ENCODE measurements around the gene ULK3. TPM values are rescaled to one million over a fixed set of nuclear protein-coding genes. Genes with fewer than 3 reads are reported as not detected.

The ULK3 gene
- total RNA-seq, 2 experiments from 2014 or later, result 59.9 to 60.4 TPM

- Mint-ChIP-seq H3K4me1 (peaks cover 50% of the 10 kb centered on the region), H3K27me3 (no peaks in the 10 kb centered on the region), H3K27ac (peak overlapping the region; percentile 80), H3K9me3 (no peaks in the 10 kb centered on the region), H3K4me3 (peak overlapping the region; percentile 45), H3K36me3 (peaks cover 34% of the 10 kb centered on the region)
- POLR2A ChIA-PET, result interaction anchor here (1.6 kb wide), 1 partner anchor 43 kb away, joined by 5 read pairs; the partner anchor contains the start of gene FAM219B
- ATAC-seq (ENCODE audit: low read depth) (peak; percentile 72), DNase-seq (no peak)
These were observed 20.5 kb upstream of the ULK3 start for GRCh38 chr15:74863239-74864056.

GRCh38 chr15:74858369-74858740, 15.4 kb upstream of the ULK3 start:
- Mint-ChIP-seq H3K9me3 (no peaks in the 10 kb centered on the region), H3K27me3 (no peaks in the 10 kb centered on the region), H3K4me1 (peaks cover 34% of the 10 kb centered on the region), H3K4me3 (peak overlapping the region; percentile 30), H3K36me3 (peaks cover 7% of the 10 kb centered on the region), H3K27ac (peak overlapping the region; percentile 79)
- no peak for DNase-seq
- ATAC-seq (ENCODE audit: low read depth), result no peak
- POLR2A ChIA-PET, result interaction anchor here (0.5 to 2.9 kb wide), 7 partner anchors 9 to 458 kb away, joined by 3 to 15 read pairs (median 4); partner anchors contain the start of gene FAM219B

GRCh38 chr15:74857671-74858368, 14.9 kb upstream of the ULK3 start:
- DNase-seq, result no peak
- Mint-ChIP-seq H3K9me3 (no peaks in the 10 kb centered on the region), H3K27ac (peak overlapping the region; percentile 79), H3K4me1 (peaks cover 34% of the 10 kb centered on the region), H3K27me3 (no peaks in the 10 kb centered on the region), H3K4me3 (peak overlapping the region; percentile 41), H3K36me3 (peaks cover 9% of the 10 kb centered on the region)
- POLR2A ChIA-PET, result interaction anchor here (0.5 to 2.9 kb wide), 8 partner anchors 10 to 458 kb away, joined by 3 to 15 read pairs (median 4); partner anchors contain the start of genes COX5A and FAM219B
- peak; percentile 82 for ATAC-seq (ENCODE audit: low read depth)

- peak; percentile 43 for ATAC-seq (ENCODE audit: low read depth)
- DNase-seq, result no peak
- H3K4me1 Mint-ChIP-seq, result peaks cover 34% of the 10 kb centered on the region
- POLR2A ChIA-PET, result interaction anchor here (0.6 to 2.9 kb wide), 5 partner anchors 10 to 81 kb away, joined by 3 to 15 read pairs (median 7); partner anchors contain the start of gene COX5A
- H3K27ac Mint-ChIP-seq, result peak overlapping the region; percentile 79
- H3K27me3 Mint-ChIP-seq, result no peaks in the 10 kb centered on the region
- no peaks in the 10 kb centered on the region for H3K9me3 Mint-ChIP-seq
- peaks cover 10% of the 10 kb centered on the region for H3K36me3 Mint-ChIP-seq
- peak overlapping the region; percentile 27 for H3K4me3 Mint-ChIP-seq
These were observed 14.2 kb upstream of the ULK3 start for GRCh38 chr15:74857082-74857655.

- Mint-ChIP-seq H3K36me3 (peaks cover 13% of the 10 kb centered on the region), H3K27ac (no peak overlapping the region), H3K4me3 (no peak overlapping the region), H3K9me3 (no peaks in the 10 kb centered on the region), H3K4me1 (peaks cover 34% of the 10 kb centered on the region), H3K27me3 (no peaks in the 10 kb centered on the region)
- ATAC-seq (ENCODE audit: low read depth) (no peak), DNase-seq (no peak)
- POLR2A ChIA-PET, result interaction anchor here (0.6 to 1.6 kb wide), 4 partner anchors 14 to 93 kb away, joined by 3 to 9 read pairs (median 4); partner anchors contain the start of gene COX5A
These were observed 13.6 kb upstream of the ULK3 start for GRCh38 chr15:74856537-74856936.

- no peaks in the 10 kb centered on the region for H3K27me3 Mint-ChIP-seq
- H3K36me3 Mint-ChIP-seq, result peaks cover 17% of the 10 kb centered on the region
- no peak overlapping the region for H3K4me3 Mint-ChIP-seq
- POLR2A ChIA-PET, result interaction anchor here (0.7 to 1.6 kb wide), 2 partner anchors 14 to 93 kb away, joined by 4 to 9 read pairs; no protein-coding TSS in a partner anchor
- ATAC-seq (ENCODE audit: low read depth) (no peak), DNase-seq (no peak)
- H3K4me1 Mint-ChIP-seq, result peaks cover 34% of the 10 kb centered on the region
- H3K9me3 Mint-ChIP-seq, result no peaks in the 10 kb centered on the region
- no peak overlapping the region for H3K27ac Mint-ChIP-seq
These were observed 12.9 kb upstream of the ULK3 start for GRCh38 chr15:74855857-74856256.

GRCh38 chr15:74854453-74855022, 11.6 kb upstream of the ULK3 start:
- Mint-ChIP-seq H3K36me3 (peaks cover 22% of the 10 kb centered on the region), H3K4me1 (peaks cover 30% of the 10 kb centered on the region), H3K27ac (no peak overlapping the region), H3K4me3 (no peak overlapping the region), H3K27me3 (no peaks in the 10 kb centered on the region), H3K9me3 (no peaks in the 10 kb centered on the region)
- POLR2A ChIA-PET, result no interaction called here
- ATAC-seq (ENCODE audit: low read depth) (no peak), DNase-seq (no peak)

GRCh38 chr15:74851960-74852359, 9.0 kb upstream of the ULK3 start:
- POLR2A ChIA-PET, result interaction anchor here (0.6 kb wide), 1 partner anchor 25 kb away, joined by 4 read pairs; no protein-coding TSS in a partner anchor
- H3K4me3 Mint-ChIP-seq, result no peak overlapping the region
- ATAC-seq (ENCODE audit: low read depth), result no peak
- H3K4me1 Mint-ChIP-seq, result peaks cover 8% of the 10 kb centered on the region
- no peaks in the 10 kb centered on the region for H3K9me3 Mint-ChIP-seq
- peaks cover 33% of the 10 kb centered on the region for H3K36me3 Mint-ChIP-seq
- peak overlapping the region; percentile 38 for H3K27ac Mint-ChIP-seq
- no peak for DNase-seq
- H3K27me3 Mint-ChIP-seq, result no peaks in the 10 kb centered on the region

GRCh38 chr15:74850393-74850792, 7.4 kb upstream of the ULK3 start:
- no peaks in the 10 kb centered on the region for H3K9me3 Mint-ChIP-seq
- peaks cover 37% of the 10 kb centered on the region for H3K36me3 Mint-ChIP-seq
- no peak overlapping the region for H3K4me3 Mint-ChIP-seq
- H3K27me3 Mint-ChIP-seq, result no peaks in the 10 kb centered on the region
- DNase-seq (no peak), ATAC-seq (ENCODE audit: low read depth) (no peak)
- POLR2A ChIA-PET, result no interaction called here
- H3K27ac Mint-ChIP-seq, result no peak overlapping the region
- H3K4me1 Mint-ChIP-seq, result peaks cover 9% of the 10 kb centered on the region

GRCh38 chr15:74847432-74847831, 4.5 kb upstream of the ULK3 start:
- Mint-ChIP-seq H3K27me3 (no peaks in the 10 kb centered on the region), H3K9me3 (no peaks in the 10 kb centered on the region), H3K27ac (peak overlapping the region; percentile 64), H3K4me3 (no peak overlapping the region), H3K4me1 (peaks cover 27% of the 10 kb centered on the region), H3K36me3 (peaks cover 35% of the 10 kb centered on the region)
- ATAC-seq (ENCODE audit: low read depth) (no peak), DNase-seq (no peak)
- POLR2A ChIA-PET, result interaction anchor here (1.1 kb wide), 1 partner anchor 50 kb away, joined by 3 read pairs; no protein-coding TSS in a partner anchor

- DNase-seq (peak; percentile 55), ATAC-seq (ENCODE audit: low read depth) (peak; percentile 47)
- POLR2A ChIA-PET, result interaction anchor here (0.6 to 1.6 kb wide), 6 partner anchors 13 to 178 kb away, joined by 3 to 8 read pairs (median 4); partner anchors contain the start of gene PPCDC
- no peaks in the 10 kb centered on the region for H3K27me3 Mint-ChIP-seq
- peaks cover 44% of the 10 kb centered on the region for H3K4me1 Mint-ChIP-seq
- peaks cover 26% of the 10 kb centered on the region for H3K36me3 Mint-ChIP-seq
- H3K9me3 Mint-ChIP-seq, result no peaks in the 10 kb centered on the region
- H3K4me3 Mint-ChIP-seq, result peak overlapping the region; percentile 84
- peak overlapping the region; percentile 99 for H3K27ac Mint-ChIP-seq
These were observed 2.6 kb upstream of the ULK3 start for GRCh38 chr15:74845581-74845980.

- H3K4me1 Mint-ChIP-seq, result peaks cover 44% of the 10 kb centered on the region
- peak overlapping the region; percentile 99 for H3K27ac Mint-ChIP-seq
- H3K9me3 Mint-ChIP-seq, result no peaks in the 10 kb centered on the region
- POLR2A ChIA-PET, result interaction anchor here (0.6 to 1.6 kb wide), 14 partner anchors 13 to 178 kb away, joined by 3 to 8 read pairs (median 4); partner anchors contain the start of genes MPI and PPCDC
- H3K36me3 Mint-ChIP-seq, result peaks cover 25% of the 10 kb centered on the region
- H3K4me3 Mint-ChIP-seq, result peak overlapping the region; percentile 84
- peak; percentile 66 for ATAC-seq (ENCODE audit: low read depth)
- H3K27me3 Mint-ChIP-seq, result no peaks in the 10 kb centered on the region
- DNase-seq, result peak; percentile 70
These were observed 2.2 kb upstream of the ULK3 start for GRCh38 chr15:74845208-74845568.

Measured in activated naive CD8-positive, alpha-beta T cell treated with anti-CD3 and anti-CD28 coated beads, Interleukin-2, amount 10 ng/mL, durations not matched to agents 7 days and 5 days (primary cell).